Transverse colon (tissue), 4 donors: Measurements from ENCODE around the gene MACF1. TPM values are rescaled to one million over a fixed set of nuclear protein-coding genes. Genes with fewer than 3 reads are reported as not detected.
A peak's percentile ranks its signal among the peaks of the same experiment; 100 is the strongest.

Experiments
- DNase-seq: peaks from one replicate; pipeline ENCODE4 v3.0.0-alpha.2; 2019
- H3K27ac ChIP-seq, 4 donors: fragments of 200-600 bp; sonication (generic); 2 replicates each; pipeline ENCODE4 v1.5.1; 2016 to 2018; ENCODE audit warnings: inconsistent platforms in 4 of 4
- H3K27me3 ChIP-seq: fragments of 200-600 bp; sonication (generic); 2 replicates; pipeline ENCODE4 v1.5.1; 2017; ENCODE audit warnings: inconsistent platforms
- H3K36me3 ChIP-seq, 4 donors: fragments of 200-600 bp; sonication (generic); 2 replicates each; pipeline ENCODE4 v1.5.1; 2017 to 2019; ENCODE audit warnings: inconsistent platforms in 4 of 4
- H3K4me1 ChIP-seq, 4 donors: fragments of 200-600 bp; sonication (generic); 2 replicates each; pipeline ENCODE4 v1.5.1; 2017 to 2020; ENCODE audit warnings: inconsistent platforms in 4 of 4
- H3K4me3 ChIP-seq, 4 donors: fragments of 200-600 bp; sonication (generic); 1 replicate in 1 of 4; 2 replicates in 3 of 4; pipeline versions ENCODE4 v1.5.1 to v1.6.1; 2017 to 2019; ENCODE audit warnings: inconsistent platforms in 4 of 4
- H3K9me3 ChIP-seq, 2 donors: fragments of 200-600 bp; sonication (generic); 2 replicates each; pipeline ENCODE4 v1.5.1; 2017 to 2019; ENCODE audit warnings: inconsistent platforms in 2 of 2
- CTCF ChIP-seq, 5 experiments: fragments of 200-600 bp in 3 of 5; fragments of 450-650 bp in 2 of 5; sonication (generic) in 3 of 5; IDR thresholded peaks; 1 replicate in 2 of 5; 2 replicates in 3 of 5; pipeline ENCODE4 v1.5.1; 2016 to 2017; ENCODE audit warnings: antibody characterized with exemption in 5 of 5, inconsistent platforms in 3 of 5, mild to moderate bottlenecking in 2 of 5, moderate library complexity in 1 of 5
- EP300 ChIP-seq: sonication (generic); formaldehyde crosslinking; IDR thresholded peaks from one replicate; pipeline ENCODE4 v1.6.1; 2017; ENCODE audit warnings: antibody characterized with exemption, low read depth
- POLR2A ChIP-seq: fragments of 450-650 bp; IDR thresholded peaks from one replicate; pipeline ENCODE4 v1.6.1; 2016; ENCODE audit warnings: antibody characterized with exemption, mild to moderate bottlenecking, moderate library complexity
- POLR2AphosphoS5 ChIP-seq, 3 donors: sonication (generic); formaldehyde crosslinking; IDR thresholded peaks; one replicate each; pipeline ENCODE4 v1.6.1; 2016; ENCODE audit warnings: antibody characterized with exemption in 3 of 3
- WGBS, 2 donors: methylation state at CpG; one replicate each; pipeline ENCODE4 v1.1.5; 2018; ENCODE audit warnings: low coverage in 1 of 2; 5-methylcytosine and 5-hydroxymethylcytosine counted together
- in situ Hi-C, 4 donors: fragments of 200-750 bp; cut with MboI; loops; one replicate each; pipeline versions ENCODE4 v1.15.0 to v1.15.1; 2017; ENCODE audit warnings: low sequenced_read_pairs in 3 of 4, low pct_ligation_motif_present in 1 of 4, low pct_unique_long_range_greater_than_20kb in 1 of 4
- intact Hi-C: fragments of 100-400 bp; cut with DNase I; formaldehyde crosslinking; loops from one replicate; pipeline ENCODE4 v1.15.1; 2023; ENCODE audit warnings: low total_unique reads
- total RNA-seq, 4 donors: library from RNA; depleted of rRNA; stranded (reverse); fragments of >200 nt; gene quantifications; one replicate each; pipeline ENCODE4 v1.1.0, GENCODE V29; 2016

The MACF1 gene
- total RNA-seq, 4 donors from 2014 or later: 190 to 300 (median 254) TPM

- Histone ChIP-seq H3K27ac (peak overlapping the region in 1 of 4 donors; percentile 5), H3K4me1 (peaks cover 4 to 53% (median 21%) of the 10 kb centered on the region in 4 donors), H3K4me3 (no peak overlapping the region), H3K9me3 (no peaks in the 10 kb centered on the region), H3K36me3 (no peaks in the 10 kb centered on the region), H3K27me3 (no peaks in the 10 kb centered on the region)
- no peak for DNase-seq
- 88% methylated on average over 9 of the region's 9 CpGs; no CpG with 5 or more reads in 1 of the 2 donors for WGBS, 2 donors
- intact Hi-C loops (loop anchor here (10.0 kb wide), 2 partner anchors 61 to 311 kb away; no protein-coding TSS in a partner anchor), in situ Hi-C loops (no loop called here)
- TF ChIP-seq POLR2A: no peak
- TF ChIP-seq POLR2AphosphoS5 (IDR thresholded peaks at IDR 0.05): no peak
- TF ChIP-seq CTCF (IDR thresholded peaks at IDR 0.05): no peak
- TF ChIP-seq EP300: no peak
Observed at GRCh38 chr1:39415553-39415952, 211.1 kb downstream of the MACF1 start.

GRCh38 chr1:39416609-39417008 is 212.1 kb downstream of the MACF1 start:
- H3K27ac ChIP-seq: no peak overlapping the region
- no peaks in the 10 kb centered on the region for H3K36me3 ChIP-seq
- DNase-seq: no peak
- no peaks in the 10 kb centered on the region for H3K27me3 ChIP-seq
- intact Hi-C loops (loop anchor here (10.0 kb wide), 2 partner anchors 62 to 312 kb away; no protein-coding TSS in a partner anchor), in situ Hi-C loops (no loop called here)
- H3K4me1 ChIP-seq: peaks cover 0 to 42% (median 12%) of the 10 kb centered on the region in 4 donors
- H3K4me3 ChIP-seq: no peak overlapping the region
- H3K9me3 ChIP-seq: no peaks in the 10 kb centered on the region
- no peak for TF ChIP-seq POLR2AphosphoS5 (IDR thresholded peaks at IDR 0.05)
- no peak for TF ChIP-seq EP300
- TF ChIP-seq POLR2A: no peak
- TF ChIP-seq CTCF (IDR thresholded peaks at IDR 0.05): no peak

GRCh38 chr1:39418236-39418635 is 213.7 kb downstream of the MACF1 start:
- no peaks in the 10 kb centered on the region for H3K9me3 ChIP-seq
- peaks cover 0 to 31% (median 9%) of the 10 kb centered on the region in 4 donors for H3K4me1 ChIP-seq
- in situ Hi-C loops: no loop called here
- 79 to 84% methylated on average over 4 of the region's 4 CpGs for WGBS, 2 donors
- no peak overlapping the region for H3K4me3 ChIP-seq
- no peak for DNase-seq
- peak overlapping the region in 2 of 4 donors; percentile 9 to 27 for H3K27ac ChIP-seq
- H3K27me3 ChIP-seq: no peaks in the 10 kb centered on the region
- TF ChIP-seq POLR2A (no peak), POLR2AphosphoS5 (IDR thresholded peaks at IDR 0.05) (no peak), EP300 (no peak), CTCF (IDR thresholded peaks at IDR 0.05) (no peak)
- intact Hi-C loops: loop anchor here (10.0 kb wide), 2 partner anchors 63 to 313 kb away; no protein-coding TSS in a partner anchor
- H3K36me3 ChIP-seq: peaks cover 0 to 7% (median 0%) of the 10 kb centered on the region in 4 donors

GRCh38 chr1:39420493-39420892 is 216.0 kb downstream of the MACF1 start:
- H3K27ac ChIP-seq: no peak overlapping the region
- intact Hi-C loops: no loop called here
- no peak overlapping the region for H3K4me3 ChIP-seq
- H3K36me3 ChIP-seq: peaks cover 0 to 23% (median 5%) of the 10 kb centered on the region in 4 donors
- no peaks in the 10 kb centered on the region for H3K27me3 ChIP-seq
- no peak for DNase-seq
- H3K4me1 ChIP-seq: peaks cover 0 to 29% (median 8%) of the 10 kb centered on the region in 4 donors
- no peaks in the 10 kb centered on the region for H3K9me3 ChIP-seq
- TF ChIP-seq CTCF (IDR thresholded peaks at IDR 0.05) (no peak), POLR2AphosphoS5 (IDR thresholded peaks at IDR 0.05) (no peak), EP300 (no peak), POLR2A (no peak)
- in situ Hi-C loops: no loop called here
